TTC549 (cell line): Measurements from ENCODE around the gene TRAF3IP1.
"Not testable (repeated sequence)": the region's sequence is repeated elsewhere in the genome, so short reads cannot be mapped to it uniquely, and the experiment has no call there.

Source experiments
- FAIRE-seq: peaks from 2 replicates; lab custom pipeline; 2012; peaks lifted over from hg19 to GRCh38; lab: Jason Lieb, UNC

Gene TRAF3IP1

DNA sequence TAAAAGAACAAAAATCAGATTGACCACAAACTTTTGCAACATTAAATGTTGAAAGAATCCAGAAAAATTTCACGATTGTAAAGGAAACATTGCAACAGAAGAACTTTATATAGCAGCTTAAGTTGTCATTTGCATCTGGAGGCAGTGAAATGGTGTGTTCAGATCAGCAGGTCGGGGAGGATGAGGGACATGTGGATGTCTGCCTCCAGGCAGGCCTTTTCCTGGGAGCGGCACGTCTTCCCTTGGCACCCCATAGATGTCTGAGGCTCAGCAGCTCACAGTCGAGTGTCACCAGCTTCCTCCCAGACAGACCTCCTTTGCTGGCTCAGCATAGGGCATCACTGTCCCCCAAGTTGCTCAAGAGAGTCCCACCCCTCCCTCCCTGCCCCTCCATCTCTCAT is 62.1 kb downstream of the TRAF3IP1 start:
- no peak for FAIRE-seq

DNA sequence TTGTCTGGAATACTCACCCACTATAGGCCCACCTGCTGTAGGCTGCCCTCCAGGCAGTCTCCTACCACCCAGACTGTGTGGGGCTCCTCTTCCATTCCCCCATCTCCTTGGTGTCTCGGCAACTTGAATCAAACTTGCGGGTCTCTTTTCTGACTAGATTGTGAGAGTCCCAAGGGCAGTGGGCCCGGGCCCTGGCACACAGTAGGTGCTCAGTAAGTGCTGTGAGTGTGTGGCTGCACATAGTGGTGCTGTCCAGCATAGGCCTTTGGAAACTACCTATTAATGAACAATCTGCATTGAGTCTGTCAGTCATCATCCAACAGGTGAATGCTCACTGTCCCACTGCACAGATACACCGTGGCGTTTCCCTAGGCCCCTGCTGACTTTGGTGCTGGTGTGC is 62.8 kb downstream of the TRAF3IP1 start:
- no peak for FAIRE-seq

DNA sequence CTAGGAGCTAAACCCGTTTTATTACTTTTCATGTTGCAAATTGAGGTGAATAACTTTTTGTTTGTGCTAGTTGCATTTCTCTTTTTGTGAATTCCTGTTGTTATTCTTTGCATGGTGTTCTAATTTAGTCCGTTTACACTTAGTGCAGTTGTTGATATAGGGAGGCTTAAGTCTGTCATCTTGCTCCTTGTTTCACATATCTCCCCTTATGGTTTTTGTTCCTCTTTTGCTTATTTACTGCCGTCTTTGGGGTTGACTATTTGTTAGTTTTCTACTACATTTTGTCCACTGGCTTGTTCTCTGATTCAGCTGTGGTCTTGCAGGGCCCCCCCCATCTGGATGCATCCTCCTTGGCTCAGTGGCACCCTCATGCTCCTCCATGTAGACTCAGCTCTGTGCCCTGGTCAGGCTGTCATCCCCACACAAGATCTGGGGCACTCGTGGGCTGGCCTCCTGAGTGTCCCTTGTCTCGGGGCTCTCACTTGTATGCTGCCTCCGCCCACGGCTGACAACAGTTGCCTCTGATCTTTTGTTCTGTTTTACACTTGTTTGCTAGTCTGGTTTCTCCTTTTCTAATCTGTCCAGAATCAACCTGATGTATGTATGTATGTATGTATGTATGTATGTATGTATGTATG is 63.5 kb downstream of the TRAF3IP1 start:
- FAIRE-seq: no peak

DNA sequence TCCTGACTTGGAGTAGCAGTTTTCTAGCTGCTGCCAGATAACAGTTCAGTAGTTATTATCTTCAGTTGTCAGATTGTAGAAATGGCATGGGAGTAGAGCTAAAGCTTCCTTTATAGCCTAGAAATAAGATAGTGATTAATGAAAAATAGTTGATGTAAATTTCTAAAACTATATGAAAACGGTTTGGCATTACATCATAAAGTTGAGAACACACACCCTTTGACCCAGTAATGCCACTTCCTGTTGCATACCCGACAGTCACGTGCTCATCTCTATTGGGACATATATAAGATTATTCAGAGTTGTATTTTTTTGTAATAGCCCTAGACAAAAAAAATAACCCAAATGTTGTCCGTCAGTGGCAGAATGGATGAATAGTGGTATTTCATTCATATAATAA is 67.0 kb downstream of the TRAF3IP1 start:
- no peak for FAIRE-seq

DNA sequence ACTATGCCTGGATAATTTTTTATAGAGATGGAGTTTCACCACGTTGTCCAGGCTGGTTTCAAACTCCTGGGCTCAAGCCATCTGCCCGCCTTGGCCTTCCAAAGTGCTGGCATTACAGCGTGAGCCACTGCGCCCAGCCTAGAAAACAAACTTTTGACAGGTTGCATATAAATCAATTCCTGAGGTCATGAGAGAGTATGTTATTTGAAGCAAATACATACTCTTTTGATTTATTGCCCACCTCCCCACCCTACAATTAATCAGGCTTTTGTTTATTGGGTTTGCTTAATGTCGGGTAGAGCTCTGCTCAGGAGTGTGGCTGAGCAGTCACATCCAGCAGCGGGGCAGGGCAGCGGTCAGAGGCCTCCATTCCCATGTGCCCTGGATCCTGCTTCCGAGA is 68.5 kb downstream of the TRAF3IP1 start:
- FAIRE-seq: no peak

DNA sequence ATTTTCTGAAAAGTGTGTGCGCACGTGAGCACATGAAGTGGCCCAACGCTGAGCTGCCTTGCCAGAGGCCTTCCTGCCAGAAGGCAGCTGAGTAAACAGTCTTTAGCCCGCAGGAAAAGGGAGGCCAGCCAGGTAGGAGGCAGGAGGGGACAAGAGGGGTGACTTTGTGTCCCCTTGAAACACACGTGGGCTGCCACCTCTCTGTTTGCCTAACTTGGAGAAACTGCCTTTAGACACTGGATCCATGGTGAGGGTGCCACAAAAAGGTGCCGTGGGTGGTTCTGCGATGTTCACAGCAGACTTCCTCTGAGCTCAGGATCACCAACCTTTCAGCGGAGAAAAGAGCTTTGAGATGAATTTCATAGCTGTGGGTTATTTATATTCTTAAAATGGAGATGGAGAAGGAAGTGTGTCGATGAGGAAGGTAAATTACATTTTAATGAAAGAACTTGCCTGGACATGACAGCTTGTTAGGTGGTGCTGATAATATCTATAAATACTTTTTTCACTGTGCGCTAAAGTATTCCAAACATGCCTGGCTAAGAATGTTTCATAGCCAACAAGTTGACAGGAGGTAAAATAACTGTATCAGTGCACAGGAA is 69.8 kb downstream of the TRAF3IP1 start:
- no peak for FAIRE-seq

DNA sequence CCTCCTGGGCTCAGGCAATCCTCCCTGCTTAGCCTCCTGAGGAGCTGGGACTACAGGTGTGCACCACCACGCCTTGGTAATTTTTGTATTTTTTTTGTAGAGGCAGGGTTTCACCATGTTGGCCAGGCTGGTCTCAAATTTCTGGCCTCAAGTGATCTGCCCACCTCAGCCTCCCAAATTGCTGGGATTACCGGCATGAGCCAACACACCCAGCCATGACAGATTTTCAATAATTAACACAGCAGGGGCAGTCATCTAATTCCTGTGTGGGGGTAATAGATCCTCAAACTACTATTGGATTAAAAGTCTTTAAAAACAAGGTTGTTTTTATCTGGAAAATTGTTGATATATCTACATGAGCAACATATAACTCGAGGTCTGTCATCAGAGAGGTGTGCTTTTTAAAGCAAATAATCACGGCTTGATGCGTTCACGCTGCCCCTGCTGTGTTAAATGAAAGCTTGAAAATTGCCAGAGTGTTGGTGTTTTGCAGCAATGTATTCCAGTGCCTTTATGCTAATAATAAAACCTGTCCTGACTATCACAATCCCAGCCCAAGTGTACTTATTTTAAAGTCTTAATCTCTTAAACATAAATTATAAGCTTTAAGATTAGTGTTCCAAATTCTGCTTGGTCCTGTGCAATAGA is 70.8 kb downstream of the TRAF3IP1 start:
- no peak for FAIRE-seq

DNA sequence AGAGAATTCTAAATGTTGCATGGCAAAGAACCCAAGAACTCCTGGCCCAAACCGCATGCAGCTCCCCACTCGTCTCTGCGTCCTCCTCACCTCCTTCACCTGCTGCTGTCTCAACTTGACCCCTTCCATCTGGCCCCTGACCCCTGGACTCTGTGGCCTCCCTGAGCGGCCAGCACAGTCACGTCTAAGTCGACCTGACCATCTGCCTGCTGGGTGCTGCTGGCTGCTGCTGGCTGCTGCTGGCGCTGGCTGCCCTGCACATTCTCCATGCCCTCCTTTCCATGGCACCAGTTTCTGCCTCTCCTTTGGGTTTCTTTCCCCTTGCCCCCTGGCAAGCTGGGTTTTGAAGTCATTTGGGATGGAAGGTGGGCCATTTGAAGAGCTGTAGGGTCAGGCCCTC is 76.3 kb downstream of the TRAF3IP1 start:
- no peak for FAIRE-seq

DNA sequence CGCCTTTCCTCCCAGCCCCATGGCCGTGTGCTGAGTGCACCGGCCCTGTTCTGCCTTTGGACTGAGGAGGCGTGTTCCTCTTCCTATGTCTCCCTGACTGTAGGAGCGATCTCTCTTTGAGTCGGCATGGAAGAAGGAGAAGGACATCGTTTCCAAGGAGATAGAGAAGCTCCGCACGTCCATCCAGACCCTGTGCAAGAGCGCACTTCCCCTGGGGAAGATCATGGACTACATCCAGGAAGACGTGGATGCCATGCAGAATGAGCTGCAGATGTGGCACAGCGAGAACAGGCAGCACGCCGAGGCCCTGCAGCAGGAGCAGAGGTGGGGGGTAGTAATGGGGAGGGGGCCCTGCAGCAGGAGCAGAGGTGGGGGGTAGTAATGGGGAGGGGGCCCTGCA is 77.0 kb downstream of the TRAF3IP1 start:
- FAIRE-seq: no peak

DNA sequence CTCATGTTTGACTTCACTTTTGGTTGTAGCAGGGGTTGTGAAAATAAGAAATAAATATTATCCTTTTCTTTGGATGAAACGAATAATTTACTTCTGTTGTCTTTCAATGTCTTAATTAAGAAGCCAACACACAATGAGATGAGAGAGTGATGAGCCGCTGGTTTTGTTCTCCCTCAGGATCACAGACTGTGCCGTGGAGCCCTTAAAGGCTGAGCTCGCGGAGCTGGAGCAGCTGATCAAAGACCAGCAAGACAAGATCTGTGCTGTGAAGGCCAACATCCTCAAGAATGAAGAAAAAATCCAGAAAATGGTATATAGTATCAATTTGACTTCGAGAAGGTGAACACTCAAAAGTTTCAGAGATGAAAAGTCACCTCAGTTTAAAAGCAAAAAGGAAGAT is 78.3 kb downstream of the TRAF3IP1 start:
- FAIRE-seq: no peak

DNA sequence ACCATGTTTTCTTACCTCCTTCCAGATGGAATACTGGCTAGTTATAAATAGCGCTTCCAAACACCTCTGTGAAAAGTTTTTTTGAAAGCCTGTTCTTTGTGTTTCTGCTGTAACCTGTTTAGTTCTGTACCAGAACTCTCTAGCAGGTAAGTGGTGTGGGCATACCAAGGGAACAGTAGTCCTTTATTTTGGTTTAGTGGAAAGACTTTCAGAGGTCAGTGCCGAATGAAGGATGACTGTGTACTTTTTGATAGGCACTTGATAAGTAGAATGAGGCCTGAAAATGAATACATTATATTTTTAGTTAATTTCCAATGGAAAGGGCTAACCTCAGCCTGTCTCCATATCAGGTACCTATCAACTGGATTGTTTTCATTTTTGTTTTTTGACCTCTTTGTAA is 78.8 kb downstream of the TRAF3IP1 start:
- no peak for FAIRE-seq

DNA sequence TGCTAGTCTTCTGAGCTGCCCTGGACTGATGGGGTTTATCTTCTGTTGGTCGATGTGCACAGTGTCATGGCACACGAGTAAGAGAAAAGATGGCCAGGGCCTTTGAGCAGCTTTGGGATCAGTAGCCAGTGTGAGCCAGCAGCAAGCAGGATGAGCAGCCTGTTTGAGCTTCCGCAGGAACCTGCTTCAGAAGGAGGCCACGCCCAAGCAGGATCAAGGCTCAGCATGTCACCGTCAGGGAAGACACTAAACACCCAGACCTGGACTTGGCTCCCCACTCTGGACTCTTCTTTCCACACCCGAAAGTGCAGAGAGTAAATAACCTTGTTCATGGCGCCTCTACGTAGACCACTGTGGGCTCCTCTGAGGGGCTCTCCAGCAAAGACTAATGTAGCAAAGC is 81.2 kb downstream of the TRAF3IP1 start:
- no peak for FAIRE-seq

DNA sequence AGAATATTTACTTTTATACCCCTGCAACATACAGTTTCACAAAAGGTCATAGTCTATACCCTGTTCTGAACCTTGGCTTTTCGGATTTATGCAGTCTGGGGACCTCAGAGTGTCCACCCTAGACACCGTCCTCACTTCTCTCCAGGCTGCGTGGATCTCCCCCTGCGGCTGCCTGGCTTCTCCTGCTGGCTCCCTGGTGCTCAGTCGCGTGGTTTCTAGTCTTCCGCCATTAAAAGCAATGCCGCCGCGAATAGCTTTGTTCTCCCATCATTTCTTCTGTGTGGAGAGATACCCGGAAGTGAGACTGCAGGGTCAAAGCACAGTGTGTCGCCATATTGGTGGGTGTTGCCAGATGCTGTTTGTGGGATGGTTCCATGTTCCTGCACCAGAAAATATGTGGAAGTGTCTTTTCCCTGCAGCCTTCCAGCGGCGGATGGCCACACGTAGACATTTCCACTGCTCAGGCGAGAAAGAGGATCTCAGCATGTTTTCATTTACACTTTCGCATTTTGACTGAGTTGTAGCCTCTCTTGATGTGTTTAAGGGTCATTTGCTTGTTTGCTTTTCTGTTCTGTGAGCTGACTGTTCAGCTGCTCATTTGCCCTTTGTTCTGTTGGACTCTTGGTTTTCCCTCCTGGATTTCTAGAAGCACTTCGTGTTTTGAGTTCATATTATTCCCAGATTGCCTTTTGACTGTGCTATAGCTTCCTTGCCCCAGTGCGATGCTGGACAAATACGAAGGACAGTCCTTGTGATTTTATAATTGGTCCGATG is 83.5 kb downstream of the TRAF3IP1 start:
- no peak for FAIRE-seq

DNA sequence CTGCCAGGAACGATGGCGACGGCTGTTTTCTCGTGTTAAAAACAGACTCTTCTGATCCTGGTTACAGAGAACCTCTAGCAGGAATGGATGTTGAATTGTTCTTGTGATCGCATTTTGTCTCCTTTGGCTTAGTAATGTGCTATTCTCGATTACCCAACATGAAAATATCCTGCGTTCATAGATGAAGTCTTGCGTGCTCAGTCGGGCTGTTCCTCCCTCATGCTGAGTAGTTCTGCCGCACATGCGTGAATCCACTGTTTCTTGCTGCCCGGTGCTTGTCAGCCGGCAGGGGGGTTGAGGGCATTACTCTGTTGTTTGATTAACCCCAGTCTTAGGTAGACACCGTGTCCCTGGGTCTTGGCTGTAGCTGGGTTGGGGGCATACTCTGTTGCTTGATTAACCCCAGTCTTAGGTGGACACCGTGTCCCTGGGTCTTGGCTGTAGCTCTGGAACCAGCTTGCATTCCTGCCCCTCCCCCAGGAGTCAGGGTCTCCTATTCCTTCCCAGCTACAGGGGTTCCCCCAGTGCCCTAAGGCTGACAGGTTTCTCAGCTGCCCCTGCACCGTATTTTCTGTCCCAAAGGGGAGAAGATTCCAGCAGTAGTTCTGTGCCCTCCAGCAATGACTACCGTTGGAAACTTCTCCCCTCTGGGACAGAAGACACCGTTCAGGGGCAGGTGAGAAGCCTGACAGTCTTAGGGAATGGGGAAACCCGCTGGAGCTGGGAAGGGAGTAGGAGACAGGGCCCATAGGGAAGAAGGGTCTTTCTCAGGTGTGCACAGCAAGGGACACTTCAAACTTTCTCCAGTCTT is 84.3 kb downstream of the TRAF3IP1 start:
- no peak for FAIRE-seq

DNA sequence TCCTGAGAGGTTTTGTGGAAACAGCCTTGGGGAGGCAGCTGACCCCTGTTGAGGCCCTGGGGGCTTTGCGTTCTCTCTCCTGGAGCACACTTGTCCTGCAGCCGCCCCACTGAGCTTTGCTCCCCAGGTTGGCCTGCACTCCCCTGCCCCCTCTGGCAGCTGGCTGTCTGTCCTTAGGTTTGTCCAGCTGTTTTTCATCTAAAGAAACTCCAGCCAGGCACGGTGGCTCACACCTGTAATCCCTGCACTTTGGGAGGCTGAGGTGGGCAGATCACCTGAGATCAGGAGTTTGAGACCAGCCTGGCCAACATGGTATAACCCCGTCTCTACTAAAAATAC is 84.9 kb downstream of the TRAF3IP1 start:
- FAIRE-seq: not testable (repeated sequence)

DNA sequence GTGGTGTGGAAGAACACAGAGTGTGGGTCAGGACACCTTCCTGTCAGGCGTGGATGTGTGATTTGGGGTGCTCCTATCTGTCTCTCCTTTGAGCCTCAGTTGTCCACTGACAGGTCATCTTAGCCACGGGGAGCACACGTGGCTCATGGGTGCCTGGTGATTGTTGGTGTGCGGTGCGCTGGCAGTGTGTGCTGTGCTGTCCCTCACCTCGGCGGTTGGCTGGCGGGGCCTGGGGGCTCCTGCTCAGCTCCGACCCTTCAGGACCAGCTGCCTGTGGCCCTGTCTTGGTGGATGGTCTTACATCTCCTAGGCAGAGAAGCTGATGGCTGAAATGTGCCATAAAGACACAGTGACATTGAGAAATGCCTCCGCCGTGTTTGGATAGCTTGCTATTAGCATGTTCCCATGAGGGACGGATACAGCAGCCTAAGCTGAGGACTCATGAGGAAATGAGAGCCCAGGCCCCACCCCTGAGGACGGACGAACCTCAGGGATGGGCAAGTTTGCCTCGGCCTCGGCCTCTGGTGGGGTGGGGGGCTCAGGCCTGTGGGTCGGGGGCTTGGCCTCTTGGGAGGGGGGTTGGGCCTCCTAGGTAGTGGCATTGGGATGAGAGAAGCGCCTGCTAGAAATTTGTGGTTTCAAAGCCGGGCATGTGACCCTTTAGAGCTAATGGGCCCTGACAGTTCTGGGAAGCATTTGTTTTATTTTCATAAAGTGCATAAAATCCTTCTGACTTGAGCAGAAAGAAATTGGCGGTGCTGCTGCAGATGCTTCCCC is 86.1 kb downstream of the TRAF3IP1 start:
- no peak for FAIRE-seq

DNA sequence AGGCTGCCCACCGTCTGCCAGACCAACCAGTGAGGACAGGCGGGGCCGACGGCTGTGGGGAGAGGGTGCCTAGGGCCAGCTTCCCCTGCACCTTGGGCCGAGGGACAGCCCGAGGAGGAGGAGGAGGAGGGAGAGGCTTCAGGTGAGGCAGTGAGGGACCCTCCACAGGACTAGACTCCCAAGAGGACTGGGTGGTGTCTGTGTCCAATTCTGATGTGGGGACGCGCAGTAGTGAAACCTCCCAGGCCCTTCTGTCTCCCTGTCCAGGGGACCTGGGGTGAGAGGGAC is 86.6 kb downstream of the TRAF3IP1 start:
- FAIRE-seq: no peak

DNA sequence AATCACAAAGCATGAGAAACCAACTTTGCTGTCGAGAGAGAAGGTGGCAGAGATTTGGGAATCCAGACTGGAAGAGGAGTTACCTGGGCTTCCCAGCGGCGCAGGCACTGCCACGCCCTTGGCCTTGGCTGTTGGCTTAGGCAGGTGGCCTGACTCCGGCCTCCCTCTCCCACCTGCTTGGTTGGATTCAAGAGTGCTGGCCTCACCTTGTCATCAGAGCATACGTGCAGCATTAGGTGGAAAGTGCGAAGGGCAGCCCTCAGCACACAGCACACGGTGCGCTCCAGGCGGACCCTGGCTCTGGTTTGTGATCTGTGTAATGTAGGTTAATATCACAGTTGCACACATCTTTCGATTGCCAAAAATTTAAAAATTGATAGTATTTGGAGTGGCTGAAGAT is 87.2 kb downstream of the TRAF3IP1 start:
- FAIRE-seq: no peak

DNA sequence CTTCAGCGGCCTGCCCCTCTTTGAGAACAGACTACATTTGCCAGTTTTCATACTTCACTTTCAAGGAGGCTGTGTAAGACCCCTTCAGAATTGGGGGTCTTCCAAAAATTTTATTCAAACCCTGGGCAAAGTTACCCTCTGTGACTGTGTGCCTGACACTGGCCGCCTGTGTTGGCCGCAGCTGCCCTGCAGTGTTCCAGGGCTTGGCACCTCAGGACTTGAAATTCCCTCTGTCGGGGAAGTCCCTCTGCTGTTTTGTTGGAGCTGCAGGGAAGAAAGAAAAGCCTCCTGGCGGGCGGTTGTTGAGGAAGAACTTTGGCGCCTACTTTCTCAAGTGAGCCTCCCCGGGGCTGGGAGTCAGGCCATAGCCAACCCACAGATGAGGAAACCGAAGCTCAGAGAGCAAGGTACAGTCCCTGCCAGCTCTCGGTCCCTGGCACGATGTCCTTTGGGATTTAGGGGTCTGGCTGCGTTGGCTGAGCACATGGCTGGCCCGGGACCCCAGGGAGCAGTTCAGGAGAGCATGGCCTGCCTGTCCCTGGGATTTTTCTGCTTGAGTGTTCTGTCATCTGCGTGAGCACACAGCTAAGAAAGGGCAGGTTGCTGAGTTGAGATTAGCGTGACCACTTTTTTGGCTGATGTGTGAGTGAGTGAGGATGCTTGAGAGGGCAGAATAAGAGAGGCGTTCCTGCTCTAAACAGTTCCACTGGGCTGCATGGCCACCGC is 88.5 kb downstream of the TRAF3IP1 start:
- no peak for FAIRE-seq

DNA sequence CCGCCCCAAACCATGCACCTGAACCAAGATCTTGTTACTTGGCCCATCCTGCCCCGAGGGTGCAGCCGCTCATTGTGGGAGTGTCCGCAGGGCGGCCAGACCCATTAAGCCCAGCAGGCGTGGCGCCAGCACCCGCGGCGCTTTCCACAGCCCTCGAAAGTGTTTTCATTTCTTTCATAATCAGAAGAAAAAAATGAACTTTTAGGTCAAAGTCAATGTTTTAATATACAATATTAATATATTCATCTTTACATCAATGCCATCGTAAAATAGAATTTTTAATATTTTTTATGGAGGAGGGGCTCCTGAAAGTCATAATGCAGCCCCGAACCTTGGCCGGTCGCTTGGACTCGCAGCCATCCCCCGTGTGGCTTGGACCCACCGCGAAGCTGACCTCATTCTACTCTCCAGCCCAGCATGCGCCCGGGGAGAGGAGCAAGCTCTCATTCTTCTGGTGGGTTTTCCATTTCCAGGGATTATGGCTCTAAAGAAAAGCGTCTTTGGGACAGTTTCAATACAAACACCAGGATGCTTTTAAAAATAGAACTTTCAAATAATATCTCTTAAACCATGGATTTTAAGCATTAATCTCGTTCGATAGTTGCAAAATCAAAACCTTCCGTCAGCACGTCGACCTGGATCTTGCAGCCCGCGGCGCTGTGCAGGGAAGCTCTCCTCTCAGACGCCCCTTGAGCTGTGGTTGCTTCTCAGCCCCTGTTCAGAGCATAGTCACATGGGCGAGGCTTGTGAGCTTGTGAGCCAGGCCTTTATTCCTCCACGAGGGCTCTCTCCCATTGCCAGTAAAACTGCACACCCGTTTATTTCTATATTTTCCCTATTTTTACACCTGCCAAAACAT is 89.3 kb downstream of the TRAF3IP1 start:
- no peak for FAIRE-seq
